H1 (cell line): ENCODE measurements around the gene JAKMIP1. TPM values are rescaled to one million over a fixed set of nuclear protein-coding genes. Genes with fewer than 3 reads are reported as not detected.
A peak's percentile ranks its signal among the peaks of the same experiment; 100 is the strongest.

ENCODE experiments used
- CTCF ChIA-PET: fragments of 300-600 bp; sonication (Branson Sonifier 250); formaldehyde crosslinking; loops from one replicate; lab custom pipeline; 2021; ENCODE audit not compliant: partially characterized antibody; lab: Charles Lee
- POLR2A ChIA-PET: fragments of 300-600 bp; sonication (Branson Sonifier 250); formaldehyde crosslinking; loops from one replicate; lab custom pipeline; 2021; ENCODE audit warnings: inconsistent platforms; ENCODE audit not compliant: partially characterized antibody; lab: Charles Lee
- DNase-seq, 2 experiments: peaks; one replicate each; pipeline versions ENCODE4 v3.0.0 to v3.0.0-alpha.2; 2010 to 2022; ENCODE audit warnings: low spot score in 2 of 2, low read depth in 1 of 2, mixed read lengths in 1 of 2
- FAIRE-seq: peaks from 2 replicates; lab custom pipeline; 2011; peaks lifted over from hg19 to GRCh38; lab: Jason Lieb, UNC
- H2AFZ ChIP-seq: 2 replicates; pipeline ENCODE4 v1.8.1; 2012; ENCODE audit warnings: low read length, inconsistent platforms
- H2AK5ac ChIP-seq: 2 replicates; pipeline ENCODE4 v1.6.1; 2013; ENCODE audit warnings: low read depth, low read length
- H2BK120ac ChIP-seq: replicated peaks from 2 replicates; pipeline ENCODE3; 2013; ENCODE audit warnings: low read depth, low read length, inconsistent platforms
- H2BK12ac ChIP-seq: 2 replicates; pipeline ENCODE4 v1.6.1; 2013; ENCODE audit warnings: low read depth, low read length
- H2BK15ac ChIP-seq: 2 replicates; pipeline ENCODE4 v1.6.1; 2013; ENCODE audit warnings: low read length
- H2BK20ac ChIP-seq: 2 replicates; pipeline ENCODE4 v1.6.1; 2013; ENCODE audit warnings: low read length
- H2BK5ac ChIP-seq: 2 replicates; pipeline ENCODE4 v1.6.1; 2013; ENCODE audit warnings: low read depth, low read length
- H3K14ac ChIP-seq: 2 replicates; pipeline ENCODE4 v1.6.1; 2013; ENCODE audit warnings: inconsistent platforms; ENCODE audit not compliant: insufficient read length
- H3K18ac ChIP-seq: 2 replicates; pipeline ENCODE4 v1.6.1; 2013; ENCODE audit warnings: low read length; ENCODE audit errors: extremely low read depth
- H3K23ac ChIP-seq: 2 replicates; pipeline ENCODE4 v1.6.1; 2013; ENCODE audit warnings: inconsistent platforms; ENCODE audit not compliant: insufficient read length
- H3K23me2 ChIP-seq: 2 replicates; pipeline ENCODE4 v1.6.1; 2013; ENCODE audit warnings: low read depth, low read length
- H3K27ac ChIP-seq: 2 replicates; pipeline ENCODE4 v1.6.1; 2011; ENCODE audit warnings: low read depth, low read length, inconsistent platforms
- H3K27me3 ChIP-seq, 4 experiments: replicated peaks in 1 of 4; 1 replicate in 1 of 4; 2 replicates in 3 of 4; pipeline versions ENCODE4 v1.6.1 to v1.8.1; 2011 to 2013; ENCODE audit warnings: low read length in 3 of 4, mild to moderate bottlenecking in 3 of 4, inconsistent platforms in 2 of 4, mixed read lengths in 2 of 4, moderate library complexity in 1 of 4; ENCODE audit not compliant: control insufficient read depth in 3 of 4, insufficient read depth in 3 of 4; ENCODE audit errors: extremely low read depth in 1 of 4
- H3K36me3 ChIP-seq, 4 experiments: 2 replicates each; pipeline versions ENCODE4 v1.6.1 to v1.8.1; 2011 to 2013; ENCODE audit warnings: mild to moderate bottlenecking in 4 of 4, low read length in 3 of 4, moderate library complexity in 2 of 4, control low read depth in 1 of 4, inconsistent platforms in 1 of 4; ENCODE audit not compliant: insufficient read depth in 4 of 4, control insufficient read depth in 2 of 4
- H3K4ac ChIP-seq: replicated peaks from 2 replicates; pipeline ENCODE3; 2013; ENCODE audit warnings: low read length, low read depth, mixed read lengths, inconsistent platforms; ENCODE audit not compliant: insufficient read length
- H3K4me1 ChIP-seq, 4 experiments: replicated peaks in 1 of 4; 1 replicate in 1 of 4; 2 replicates in 3 of 4; pipeline versions ENCODE4 v1.6.1 to v1.8.1; 2011 to 2013; ENCODE audit warnings: low read length in 3 of 4, inconsistent platforms in 2 of 4, mixed read lengths in 1 of 4; ENCODE audit not compliant: insufficient read depth in 4 of 4, control insufficient read depth in 3 of 4
- H3K4me2 ChIP-seq, 2 experiments: 2 replicates each; pipeline versions ENCODE4 v1.6.1 to v1.8.1; 2011 to 2013; ENCODE audit warnings: low read depth in 2 of 2, low read length in 2 of 2, control low read depth in 1 of 2, inconsistent platforms in 1 of 2, mild to moderate bottlenecking in 1 of 2; ENCODE audit not compliant: insufficient read depth in 1 of 2
- H3K4me3 ChIP-seq, 4 experiments: fragments of 200-600, 300-600 bp in 1 of 4; sonication (generic), shearing (Covaris generic), sonication (Bioruptor Twin) in 1 of 4; 2 replicates each; pipeline versions ENCODE4 v1.5.1 to v1.8.1; 2011 to 2016; ENCODE audit warnings: low read length in 4 of 4, low read depth in 3 of 4, control low read depth in 2 of 4, inconsistent platforms in 2 of 4, mild to moderate bottlenecking in 2 of 4, mixed read lengths in 1 of 4, moderate library complexity in 1 of 4; ENCODE audit not compliant: insufficient read depth in 2 of 4; ENCODE audit errors: extremely low read depth in 1 of 4
- H3K56ac ChIP-seq: replicated peaks from 2 replicates; pipeline ENCODE3; 2013; ENCODE audit warnings: low read depth, mild to moderate bottlenecking, mixed read lengths, low read length, inconsistent platforms; ENCODE audit not compliant: insufficient read length
- H3K79me1 ChIP-seq: 2 replicates; pipeline ENCODE4 v1.6.1; 2013; ENCODE audit warnings: low read depth, low read length, control low read depth
- H3K79me2 ChIP-seq, 2 experiments: 2 replicates each; pipeline versions ENCODE4 v1.6.1 to v1.8.1; 2012 to 2013; ENCODE audit warnings: low read length in 2 of 2, mild to moderate bottlenecking in 2 of 2, inconsistent platforms in 1 of 2; ENCODE audit not compliant: insufficient read depth in 2 of 2, control insufficient read depth in 1 of 2
- H3K9ac ChIP-seq, 4 experiments: replicated peaks in 1 of 4; 1 replicate in 1 of 4; 2 replicates in 3 of 4; pipeline versions ENCODE4 v1.6.1 to v1.8.1; 2011 to 2013; ENCODE audit warnings: low read depth in 3 of 4, low read length in 3 of 4, control low read depth in 2 of 4, mild to moderate bottlenecking in 2 of 4, moderate library complexity in 2 of 4, inconsistent platforms in 1 of 4; ENCODE audit errors: extremely low read depth in 1 of 4
- H3K9me3 ChIP-seq, 2 experiments: 2 replicates each; pipeline versions ENCODE4 v1.6.1 to v1.8.1; 2012 to 2013; ENCODE audit warnings: mild to moderate bottlenecking in 2 of 2, moderate library complexity in 2 of 2, control low read depth in 1 of 2, inconsistent platforms in 1 of 2, low read depth in 1 of 2, low read length in 1 of 2, mixed read lengths in 1 of 2; ENCODE audit not compliant: insufficient read depth in 2 of 2
- H4K20me1 ChIP-seq, 2 experiments: replicated peaks in 1 of 2; 2 replicates each; pipeline versions ENCODE3 to v1.8.1; 2011 to 2013; ENCODE audit warnings: inconsistent platforms in 2 of 2, low read length in 2 of 2, mild to moderate bottlenecking in 1 of 2; ENCODE audit not compliant: insufficient read depth in 2 of 2, control insufficient read depth in 1 of 2
- H4K5ac ChIP-seq: 2 replicates; pipeline ENCODE4 v1.6.1; 2013; ENCODE audit warnings: low read length, low read depth, mixed read lengths, inconsistent platforms; ENCODE audit not compliant: insufficient read length
- H4K8ac ChIP-seq: 2 replicates; pipeline ENCODE4 v1.8.0; 2013; ENCODE audit warnings: mild to moderate bottlenecking, moderate library complexity, low read length, inconsistent platforms; ENCODE audit not compliant: insufficient read depth; ENCODE audit errors: extremely low read depth
- H4K91ac ChIP-seq: replicated peaks from 2 replicates; pipeline ENCODE3; 2013; ENCODE audit warnings: low read length, mixed read lengths, inconsistent platforms; ENCODE audit not compliant: insufficient read length
- BRCA1 ChIP-seq: IDR thresholded peaks from 2 replicates; pipeline ENCODE4 v1.6.1; 2012; ENCODE audit warnings: low read depth, low read length, improper control_type of control experiment
- CHD2 ChIP-seq: IDR thresholded peaks from 2 replicates; pipeline ENCODE4 v1.6.1; 2012; ENCODE audit warnings: low read length, improper control_type of control experiment
- CREB1 ChIP-seq: IDR thresholded peaks from 2 replicates; pipeline ENCODE4 v1.6.1; 2012; ENCODE audit warnings: inconsistent platforms
- E2F6 ChIP-seq: IDR thresholded peaks from 2 replicates; pipeline ENCODE4 v1.6.1; 2012; ENCODE audit warnings: inconsistent platforms
- KDM4A ChIP-seq: IDR thresholded peaks from one replicate; pipeline ENCODE4 v1.7.1; 2012; ENCODE audit warnings: low read depth, mild to moderate bottlenecking, moderate library complexity, low read length, inconsistent platforms; ENCODE audit not compliant: severe bottlenecking
- POU5F1 ChIP-seq: IDR thresholded peaks from 2 replicates; pipeline ENCODE4 v1.6.1; 2011; ENCODE audit warnings: low read depth, mild to moderate bottlenecking, low read length, moderate library complexity
- RNF2 ChIP-seq: fragments of 200-900, 300-1000 bp; sonication (generic); IDR thresholded peaks from 2 replicates; pipeline ENCODE4 v1.7.1; 2016; ENCODE audit warnings: borderline replicate concordance, low read depth, mild to moderate bottlenecking, antibody characterized with exemption, low read length; ENCODE audit not compliant: poor library complexity, severe bottlenecking; ENCODE audit errors: missing control alignments
- SIN3A ChIP-seq, 2 experiments: IDR thresholded peaks in 1 of 2; conservative IDR thresholded peaks in 1 of 2; 2 replicates each; pipeline ENCODE4 v1.6.1; 2011 to 2012; ENCODE audit warnings: low read length in 2 of 2, improper control_type of control experiment in 1 of 2, low read depth in 1 of 2, mild to moderate bottlenecking in 1 of 2
- SIX5 ChIP-seq: IDR thresholded peaks from 2 replicates; pipeline ENCODE4 v1.6.1; 2011; ENCODE audit warnings: mild to moderate bottlenecking, low read depth, low read length
- SP1 ChIP-seq: IDR thresholded peaks from 2 replicates; pipeline ENCODE4 v1.6.1; 2011; ENCODE audit warnings: low read depth, low read length
- WGBS, 2 experiments: shearing (Covaris generic) in 1 of 2; methylation state at CpG; one replicate each; pipeline versions ENCODE4 v1.1.6 to v1.1.7; 2013 to 2015; ENCODE audit warnings: low lambda C conversion rate in 2 of 2, mixed read lengths in 2 of 2, inconsistent platforms in 1 of 2, low coverage in 1 of 2, missing lambda C conversion rate in 1 of 2; ENCODE audit not compliant: insufficient replicate concordance in 2 of 2, insufficient coverage in 1 of 2, insufficient read length in 1 of 2; ENCODE audit errors: extremely low coverage in 1 of 2, missing lambda C conversion rate in 1 of 2; 5-methylcytosine and 5-hydroxymethylcytosine counted together
- polyA plus RNA-seq, 7 experiments: library from polyadenylated mRNA; depleted of rRNA in 3 of 7; stranded (reverse) in 5 of 7; unstranded in 2 of 7; fragments of >200 nt in 5 of 7; fragments of 200-250 nt in 2 of 7; gene quantifications; 1 replicate in 5 of 7; 2 replicates in 1 of 7; 4 replicates in 1 of 7; pipeline versions ENCODE4 v1.2.1 to v1.2.3, GENCODE V29; 2011 to 2013; ENCODE audit warnings: missing spikeins in 2 of 7, mixed read lengths in 2 of 7
- total RNA-seq: library from RNA; stranded (reverse); fragmentation: NEBNext Ultra II Directional; extraction: Animal tissue kit (Norgen Biotek cat#: 25700); gene quantifications from 2 replicates; pipeline ENCODE4 v1.2.1, GENCODE V29; 2021

Gene JAKMIP1
- total and polyA plus RNA-seq, 2 of the 8 experiments (the other 6 are each of a cell fraction or from before 2014, with no cell fraction given), result 2.5 to 4.4 TPM

GRCh38 chr4:6221851-6222760 is 21.8 kb upstream of the JAKMIP1 start:
- Histone ChIP-seq H3K4me2 (peak overlapping the region; percentile 82 to 90), H3K4ac (no peak overlapping the region), H2AK5ac (no peak overlapping the region), H3K36me3 (no peaks in the 10 kb centered on the region), H3K79me2 (no peaks in the 10 kb centered on the region), H3K9ac (no peak overlapping the region), H3K14ac (no peak overlapping the region), H3K27ac (no peak overlapping the region), H2BK20ac (no peak overlapping the region), H2BK5ac (no peak overlapping the region), H3K79me1 (no peaks in the 10 kb centered on the region), H2BK15ac (no peak overlapping the region), H3K56ac (no peak overlapping the region), H3K18ac (no peak overlapping the region), H3K9me3 (no peaks in the 10 kb centered on the region), H3K4me1 (peaks cover 0 to 4% (median 1%) of the 10 kb centered on the region in 4 experiments; a peak in 4 of 7 replicates), H3K4me3 (peak overlapping the region; percentile 68 to 81 (median 69)), H4K20me1 (peaks cover 0 to 5% of the 10 kb centered on the region in 2 experiments), H3K23ac (no peak overlapping the region), H4K8ac (peak overlapping the region; percentile 26; the same call in 1 of the 2 replicates), H4K5ac (no peak overlapping the region), H2BK120ac (no peak overlapping the region), H3K23me2 (peaks cover 8% of the 10 kb centered on the region), H3K27me3 (peaks cover 0 to 11% (median 7%) of the 10 kb centered on the region in 4 experiments; a peak in 4 of 7 replicates), H2AFZ (peak overlapping the region; percentile 59), H4K91ac (no peak overlapping the region), H2BK12ac (no peak overlapping the region)
- FAIRE-seq, result no peak
- 16% methylated on average over 35 of the region's 84 CpGs; no CpG with 5 or more reads in 1 of the 2 experiments for WGBS, 2 experiments
- ChIA-PET CTCF (interaction anchor here (1.2 to 2.0 kb wide), 5 partner anchors 29 to 459 kb away, joined by 3 to 8 read pairs (median 6); no protein-coding TSS in a partner anchor), POLR2A (interaction anchor here (1.5 to 2.3 kb wide), 2 partner anchors 23 kb away, joined by 5 to 9 read pairs; no protein-coding TSS in a partner anchor)
- DNase-seq, result peak in 1 of 2 experiments; percentile 94
- no peak for TF ChIP-seq RNF2
- peak; percentile 39; the same call in 1 of the 2 replicates for TF ChIP-seq CREB1
- TF ChIP-seq E2F6, result peak; percentile 27; the same call in 1 of the 2 replicates
- TF ChIP-seq CHD2, result no peak
- TF ChIP-seq BRCA1, result no peak
- peak; percentile 89 for TF ChIP-seq KDM4A
- no peak for TF ChIP-seq SIX5
- no peak for TF ChIP-seq POU5F1
- peak; percentile 71 for TF ChIP-seq SP1
- TF ChIP-seq SIN3A (conservative IDR thresholded peaks at IDR 0.05 in 1 of 2, IDR thresholded peaks at IDR 0.05 in 1 of 2; ENCODE audit: low read depth in 1 of 2, low read length in 2 of 2), result 0 out of 4 replicates have a peak, but pooled peaks of 1 of the 2 experiments have one; percentile 22
